ENCODE data around the gene PSTPIP1. TPM values are rescaled to one million over a fixed set of nuclear protein-coding genes. Genes with fewer than 3 reads are reported as not detected.

The PSTPIP1 gene
- total RNA-seq, 1 donor from 2014 or later = 12.4 TPM

DNA sequence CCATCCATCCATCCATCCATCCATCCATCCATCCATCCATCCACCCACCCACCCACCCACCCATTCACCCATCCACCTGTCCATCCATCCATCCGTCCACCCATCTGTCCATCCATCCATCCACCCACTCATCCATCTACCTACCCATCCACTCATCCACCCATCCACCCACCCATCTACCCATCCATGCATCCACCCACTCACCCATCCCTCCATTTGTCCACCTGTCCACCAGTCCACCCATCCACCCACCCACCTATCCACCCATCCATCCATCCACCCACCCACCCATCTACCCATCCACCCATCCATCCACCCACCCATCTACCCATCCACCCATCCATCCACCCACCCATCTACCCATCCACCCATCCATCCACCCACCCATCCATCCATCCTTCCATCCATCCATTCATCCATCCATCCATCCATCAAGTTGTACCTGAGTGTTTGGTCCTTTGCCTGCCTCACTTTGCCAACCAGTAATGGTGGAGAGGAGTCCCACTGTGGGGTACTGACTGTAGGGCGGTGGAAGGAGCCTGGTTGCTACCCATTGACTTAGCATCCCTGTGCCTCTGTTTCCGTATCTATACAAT is 17.3 kb downstream of the PSTPIP1 start:
- TF ChIP-seq, protein P1, sequence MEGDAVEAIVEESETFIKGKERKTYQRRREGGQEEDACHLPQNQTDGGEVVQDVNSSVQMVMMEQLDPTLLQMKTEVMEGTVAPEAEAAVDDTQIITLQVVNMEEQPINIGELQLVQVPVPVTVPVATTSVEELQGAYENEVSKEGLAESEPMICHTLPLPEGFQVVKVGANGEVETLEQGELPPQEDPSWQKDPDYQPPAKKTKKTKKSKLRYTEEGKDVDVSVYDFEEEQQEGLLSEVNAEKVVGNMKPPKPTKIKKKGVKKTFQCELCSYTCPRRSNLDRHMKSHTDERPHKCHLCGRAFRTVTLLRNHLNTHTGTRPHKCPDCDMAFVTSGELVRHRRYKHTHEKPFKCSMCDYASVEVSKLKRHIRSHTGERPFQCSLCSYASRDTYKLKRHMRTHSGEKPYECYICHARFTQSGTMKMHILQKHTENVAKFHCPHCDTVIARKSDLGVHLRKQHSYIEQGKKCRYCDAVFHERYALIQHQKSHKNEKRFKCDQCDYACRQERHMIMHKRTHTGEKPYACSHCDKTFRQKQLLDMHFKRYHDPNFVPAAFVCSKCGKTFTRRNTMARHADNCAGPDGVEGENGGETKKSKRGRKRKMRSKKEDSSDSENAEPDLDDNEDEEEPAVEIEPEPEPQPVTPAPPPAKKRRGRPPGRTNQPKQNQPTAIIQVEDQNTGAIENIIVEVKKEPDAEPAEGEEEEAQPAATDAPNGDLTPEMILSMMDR (IDR thresholded peaks at IDR 0.05; ENCODE audit: partially characterized antibody, unreplicated experiment) = no peak
- Mint-ChIP-seq H3K4me1 (ENCODE audit: low read depth, unreplicated experiment) (peaks cover 9% of the 10 kb centered on the region), H3K9me3 (ENCODE audit: unreplicated experiment) (no peaks in the 10 kb centered on the region), H3K36me3 (ENCODE audit: unreplicated experiment) (no peaks in the 10 kb centered on the region), H3K4me3 (ENCODE audit: unreplicated experiment) (no peak overlapping the region), H3K27me3 (ENCODE audit: unreplicated experiment) (peaks cover 4% of the 10 kb centered on the region), H3K27ac (ENCODE audit: unreplicated experiment) (no peak overlapping the region)
- no peak for DNase-seq

DNA sequence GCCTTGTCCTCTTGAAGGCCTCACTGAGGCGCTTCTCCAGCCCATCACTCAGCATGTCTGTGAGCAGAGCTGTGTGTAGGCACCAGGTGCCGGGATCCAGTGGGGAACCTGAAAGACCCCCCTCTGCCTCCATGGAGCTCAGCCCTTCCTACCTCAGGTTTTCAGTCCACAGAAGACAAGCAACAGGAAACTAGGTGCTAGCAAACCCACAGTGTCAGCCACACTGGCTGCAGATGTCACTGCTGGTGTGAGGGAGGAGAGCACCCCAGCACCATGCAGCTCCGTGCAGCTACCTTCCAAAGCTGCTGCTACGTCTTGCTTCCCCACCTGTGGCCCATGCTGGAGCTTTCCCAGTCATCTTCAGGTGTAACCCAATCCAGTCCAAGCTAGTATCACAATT is 17.9 kb downstream of the PSTPIP1 start:
- peaks cover 9% of the 10 kb centered on the region for H3K4me1 Mint-ChIP-seq (ENCODE audit: low read depth, unreplicated experiment)
- peaks cover 4% of the 10 kb centered on the region for H3K27me3 Mint-ChIP-seq (ENCODE audit: unreplicated experiment)
- H3K27ac Mint-ChIP-seq (ENCODE audit: unreplicated experiment) = no peak overlapping the region
- no peak for DNase-seq
- H3K9me3 Mint-ChIP-seq (ENCODE audit: unreplicated experiment) = no peaks in the 10 kb centered on the region
- no peaks in the 10 kb centered on the region for H3K36me3 Mint-ChIP-seq (ENCODE audit: unreplicated experiment)
- no peak overlapping the region for H3K4me3 Mint-ChIP-seq (ENCODE audit: unreplicated experiment)
- TF ChIP-seq, protein P1 (IDR thresholded peaks at IDR 0.05; ENCODE audit: partially characterized antibody, unreplicated experiment) = no peak

DNA sequence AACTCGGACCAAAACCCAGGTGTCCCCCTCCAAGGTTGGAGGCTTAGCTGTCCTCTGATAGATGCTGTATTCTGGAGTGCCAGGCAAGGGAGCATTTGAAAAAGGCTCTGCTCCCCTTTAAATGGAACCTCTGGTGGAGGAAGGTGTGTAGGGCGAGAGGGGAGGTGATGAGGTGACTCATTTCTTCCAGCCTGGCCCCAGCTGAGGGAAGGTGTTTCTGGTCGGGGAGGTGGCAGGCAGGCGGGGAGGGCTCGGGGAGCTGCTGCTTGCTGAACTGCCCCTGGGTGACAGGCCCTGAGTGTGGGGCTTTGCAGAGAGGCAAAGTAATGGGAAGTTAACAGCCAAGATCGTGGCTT is 18.8 kb downstream of the PSTPIP1 start:
- TF ChIP-seq, protein P1 (IDR thresholded peaks at IDR 0.05; ENCODE audit: partially characterized antibody, unreplicated experiment) = no peak
- no peak for DNase-seq
- Mint-ChIP-seq H3K4me1 (ENCODE audit: low read depth, unreplicated experiment) (peaks cover 9% of the 10 kb centered on the region), H3K36me3 (ENCODE audit: unreplicated experiment) (no peaks in the 10 kb centered on the region), H3K27ac (ENCODE audit: unreplicated experiment) (no peak overlapping the region), H3K9me3 (ENCODE audit: unreplicated experiment) (no peaks in the 10 kb centered on the region), H3K4me3 (ENCODE audit: unreplicated experiment) (no peak overlapping the region), H3K27me3 (ENCODE audit: unreplicated experiment) (peaks cover 4% of the 10 kb centered on the region)

GRCh38 chr15:77014132-77015081 is 19.5 kb downstream of the PSTPIP1 start:
- Mint-ChIP-seq H3K9me3 (ENCODE audit: unreplicated experiment) (no peaks in the 10 kb centered on the region), H3K27ac (ENCODE audit: unreplicated experiment) (no peak overlapping the region), H3K27me3 (ENCODE audit: unreplicated experiment) (peaks cover 4% of the 10 kb centered on the region), H3K4me1 (ENCODE audit: low read depth, unreplicated experiment) (peaks cover 9% of the 10 kb centered on the region), H3K4me3 (ENCODE audit: unreplicated experiment) (no peak overlapping the region), H3K36me3 (ENCODE audit: unreplicated experiment) (no peaks in the 10 kb centered on the region)
- no peak for DNase-seq
- TF ChIP-seq, protein P1 (IDR thresholded peaks at IDR 0.05; ENCODE audit: partially characterized antibody, unreplicated experiment) = no peak
